Posterior cingulate gyrus (tissue), 11 donors: Measurements from ENCODE around the gene ADNP2.
"Not testable (repeated sequence)": the region's sequence is repeated elsewhere in the genome, so short reads cannot be mapped to it uniquely, and the experiment has no call there.

Source experiments
- DNase-seq, 10 donors: peaks; one replicate each; pipeline versions ENCODE4 v3.0.0 to v3.0.0-alpha.2; 2020 to 2021; ENCODE audit warnings: mixed read lengths in 3 of 10
- intact Hi-C: fragments of 100-400 bp; cut with DNase I; formaldehyde crosslinking; loops from one replicate; pipeline ENCODE4 v1.15.1; 2023

ADNP2 gene

DNA sequence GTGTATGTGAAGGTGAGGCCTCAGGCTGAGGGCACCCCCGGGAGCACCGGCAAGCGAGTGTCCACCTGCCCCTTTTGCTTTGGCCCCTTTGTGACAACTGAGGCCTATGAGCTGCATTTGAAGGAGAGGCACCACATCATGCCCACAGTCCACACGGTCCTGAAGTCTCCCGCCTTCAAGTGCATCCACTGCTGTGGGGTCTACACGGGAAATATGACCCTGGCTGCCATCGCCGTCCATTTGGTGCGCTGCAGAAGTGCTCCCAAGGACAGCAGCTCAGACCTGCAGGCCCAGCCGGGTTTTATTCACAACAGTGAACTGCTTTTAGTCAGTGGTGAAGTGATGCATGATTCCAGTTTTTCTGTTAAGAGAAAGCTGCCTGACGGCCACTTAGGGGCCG lies 28.9 kb downstream of the ADNP2 start:
- no peak for DNase-seq
- intact Hi-C loops = no loop called here

DNA sequence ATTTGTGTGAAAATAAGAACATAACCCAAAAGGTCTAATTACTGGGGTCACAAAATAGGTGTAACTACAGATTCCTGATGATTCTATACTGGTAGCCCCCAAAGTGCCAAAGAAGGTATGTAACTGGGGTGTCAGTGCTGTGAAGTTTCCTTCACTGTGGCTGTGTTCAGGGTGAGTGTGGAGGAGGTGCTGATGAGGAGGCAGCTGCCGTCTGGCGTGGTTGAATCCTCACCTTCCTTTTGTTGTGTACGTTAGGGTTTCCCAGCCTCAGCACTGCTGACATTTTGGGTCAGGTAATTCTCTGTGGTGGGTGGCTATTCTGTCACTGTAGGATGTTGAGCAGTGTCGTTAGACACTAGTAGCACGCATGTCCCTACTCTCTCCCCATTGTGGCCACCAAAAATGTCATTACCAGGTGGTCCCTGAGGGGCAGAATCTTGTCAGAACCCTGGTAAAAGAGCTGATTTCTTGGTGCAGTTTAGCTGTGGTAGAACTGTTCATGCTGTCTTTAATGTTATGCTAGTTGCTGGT lies 31.5 kb downstream of the ADNP2 start:
- intact Hi-C loops = no loop called here

DNA sequence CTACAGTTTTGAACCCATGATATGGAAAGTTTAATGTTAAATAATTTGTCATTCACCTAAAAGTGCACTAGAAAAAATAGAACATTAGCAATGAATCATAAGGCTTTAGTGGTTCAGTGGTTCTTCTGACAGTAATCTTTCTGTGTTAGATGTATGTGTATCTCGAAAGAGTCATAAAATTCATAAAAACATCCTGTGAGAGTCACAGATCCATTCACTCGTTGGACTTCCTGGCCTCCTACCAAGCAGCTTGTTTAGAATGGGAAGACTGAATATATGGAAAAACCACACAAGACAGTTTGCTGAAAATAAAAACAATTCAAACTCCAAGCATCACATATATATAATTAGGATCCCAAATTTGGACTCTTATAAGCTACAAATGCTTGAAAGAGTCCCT lies 34.8 kb downstream of the ADNP2 start:
- intact Hi-C loops = no loop called here
- DNase-seq = no peak

More for the DNA sequence above, 31.5 kb downstream of the ADNP2 start:
- DNase-seq = no peak

DNA sequence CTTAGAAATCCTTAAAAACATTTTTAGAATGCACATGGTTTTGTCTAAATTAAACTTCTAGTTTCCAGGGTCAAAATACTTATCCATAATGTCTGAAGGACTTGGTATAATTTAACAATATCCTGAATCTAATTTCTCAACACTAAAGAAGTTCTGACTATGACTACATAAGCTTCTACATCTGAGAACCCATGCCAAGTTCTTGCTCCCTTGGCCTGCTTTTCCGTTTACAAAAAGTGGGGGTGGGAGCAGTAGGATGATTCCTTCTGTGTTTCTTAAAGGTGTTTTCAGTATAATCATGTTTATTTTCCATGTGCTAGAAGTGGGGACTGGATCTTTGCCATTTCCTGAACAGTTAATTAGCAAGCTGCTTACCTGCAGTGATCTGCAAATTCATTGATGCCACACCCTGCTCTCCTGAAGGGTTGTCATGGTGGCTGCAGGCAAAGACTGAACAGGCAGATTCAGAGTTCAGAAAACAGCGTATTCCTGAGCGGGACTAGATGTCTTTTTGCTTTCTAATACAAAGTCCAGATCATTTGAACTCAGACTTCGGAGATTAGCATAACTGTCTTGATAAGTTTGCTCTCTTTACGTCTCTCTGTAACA lies 36.2 kb downstream of the ADNP2 start:
- DNase-seq = no peak
- intact Hi-C loops = no loop called here

DNA sequence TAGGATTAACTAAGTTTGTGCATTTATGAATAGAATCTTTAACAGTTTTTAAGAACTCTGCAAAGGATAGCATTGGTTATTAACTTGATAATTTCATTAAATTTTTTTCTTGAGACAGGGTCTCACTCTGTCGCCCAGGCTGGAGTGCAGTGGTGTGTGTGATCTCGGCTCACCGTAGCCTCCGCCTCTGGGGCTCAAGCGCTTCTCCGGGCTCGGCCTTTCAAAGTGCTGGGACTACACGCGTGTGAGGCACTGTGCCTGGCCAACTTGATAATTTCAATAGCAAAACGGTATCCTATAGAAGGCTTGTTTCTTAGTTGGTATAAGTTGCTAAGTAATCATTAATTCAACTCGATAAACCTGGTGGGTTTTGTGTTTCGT lies 38.0 kb downstream of the ADNP2 start:
- intact Hi-C loops = no loop called here
- no peak for DNase-seq

DNA sequence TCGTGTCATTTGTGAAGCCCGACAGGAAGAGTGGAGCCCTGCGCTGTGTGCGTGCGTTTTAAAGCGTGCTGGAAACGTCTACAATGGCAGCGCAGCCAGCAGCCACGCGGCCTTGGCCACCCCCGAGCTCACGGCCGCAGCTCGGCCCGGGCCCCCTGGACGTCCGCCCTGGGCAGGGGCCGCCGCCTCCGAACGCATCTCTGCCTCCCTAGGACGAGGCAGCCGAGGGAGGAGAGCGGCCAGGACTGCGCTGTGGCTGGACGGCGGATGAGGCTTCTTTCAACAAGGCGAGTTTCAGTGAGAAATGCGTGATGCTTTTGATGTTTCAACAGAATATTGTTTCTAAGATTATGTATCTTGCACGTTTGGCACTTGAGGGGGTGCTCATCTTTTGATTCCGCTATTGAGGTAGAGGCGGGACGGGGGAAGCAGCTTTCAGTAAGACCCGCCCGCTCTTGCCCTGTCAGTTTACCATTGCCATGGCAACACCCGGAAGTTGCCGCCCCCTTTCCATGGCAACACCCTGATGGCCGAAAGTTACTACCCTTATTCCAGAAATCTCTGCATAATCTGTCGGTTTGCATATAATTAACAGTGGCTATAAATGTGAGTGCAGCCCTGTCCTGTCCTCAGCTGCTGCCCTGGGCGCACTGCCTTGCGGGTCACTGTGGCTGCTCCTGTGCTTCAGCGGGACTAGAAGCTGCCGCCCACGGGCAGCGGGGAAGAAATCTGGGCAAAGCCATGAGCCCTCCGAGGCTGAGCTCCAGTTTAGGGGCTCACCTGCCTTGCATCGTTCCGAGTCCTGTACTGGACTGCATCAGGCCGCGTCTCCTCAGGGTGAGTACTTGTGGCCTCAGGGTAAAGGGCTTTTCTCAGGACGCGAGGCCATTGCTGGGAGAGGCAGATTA lies 38.6 kb downstream of the ADNP2 start:
- intact Hi-C loops = no loop called here
- DNase-seq = peak; percentile 82 to 98 (median 90)

DNA sequence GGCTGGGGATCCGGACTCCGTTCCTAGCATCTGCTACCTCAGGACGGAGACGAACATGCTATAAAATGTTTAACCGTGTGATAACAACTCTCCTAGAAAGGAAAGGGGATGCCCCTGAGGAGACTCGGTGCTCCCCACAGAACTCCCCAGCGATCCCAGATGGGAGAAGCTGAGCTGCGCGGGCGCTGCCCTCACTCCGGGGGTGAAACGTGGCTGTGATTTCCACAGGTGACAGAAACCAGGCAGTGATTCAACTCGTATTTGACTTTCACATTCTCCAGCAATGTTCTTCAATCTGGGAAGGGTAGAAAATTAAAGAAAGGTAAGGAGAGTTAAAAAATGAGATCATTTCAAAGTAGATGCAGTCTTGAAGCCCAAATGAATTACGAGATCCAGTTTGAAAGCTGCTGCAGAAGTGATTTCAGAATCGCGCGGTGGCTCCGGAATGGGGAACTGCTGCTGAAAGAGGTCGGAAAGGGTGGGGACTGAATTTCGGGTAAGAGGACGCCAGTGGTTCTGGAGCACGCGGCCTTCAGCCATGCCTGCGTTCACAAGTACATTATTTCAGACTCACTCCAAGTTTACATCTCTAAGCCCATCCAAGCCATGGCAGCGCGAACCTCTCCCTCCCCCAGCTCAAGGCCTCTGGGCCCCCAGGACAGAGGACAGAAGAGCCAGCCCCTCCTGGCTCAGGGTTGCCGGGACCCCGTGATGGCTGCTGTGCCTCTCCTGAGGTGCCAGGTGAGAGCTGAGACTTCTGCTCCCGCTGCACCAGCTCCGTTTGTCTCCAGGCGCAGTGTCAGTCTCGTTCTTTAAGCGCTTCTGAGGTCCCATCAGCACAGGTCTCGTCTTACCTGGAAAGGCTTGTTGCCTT lies 39.5 kb downstream of the ADNP2 start:
- DNase-seq = peak in 1 of 10 donors; percentile 57
- intact Hi-C loops = no loop called here

DNA sequence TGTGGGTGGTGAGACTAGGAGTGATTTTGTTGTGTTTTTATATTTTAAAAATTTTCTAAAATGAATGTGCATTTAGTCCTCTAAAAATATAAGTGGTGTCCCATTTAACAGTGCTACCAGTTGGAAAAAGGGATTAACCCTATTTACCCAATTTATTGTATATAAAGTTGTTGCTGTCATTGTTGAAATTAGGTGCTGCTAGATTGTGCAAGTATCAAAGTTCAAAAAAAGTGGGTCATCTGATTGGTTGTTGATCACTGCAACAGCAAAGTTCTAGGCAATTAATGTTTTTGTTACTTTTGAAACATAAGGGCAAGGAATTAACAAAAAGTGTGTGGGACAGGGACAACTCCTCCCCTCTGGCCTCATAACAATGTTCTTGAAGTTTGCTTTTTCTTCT lies 40.6 kb downstream of the ADNP2 start:
- DNase-seq = no peak
- intact Hi-C loops = no loop called here

DNA sequence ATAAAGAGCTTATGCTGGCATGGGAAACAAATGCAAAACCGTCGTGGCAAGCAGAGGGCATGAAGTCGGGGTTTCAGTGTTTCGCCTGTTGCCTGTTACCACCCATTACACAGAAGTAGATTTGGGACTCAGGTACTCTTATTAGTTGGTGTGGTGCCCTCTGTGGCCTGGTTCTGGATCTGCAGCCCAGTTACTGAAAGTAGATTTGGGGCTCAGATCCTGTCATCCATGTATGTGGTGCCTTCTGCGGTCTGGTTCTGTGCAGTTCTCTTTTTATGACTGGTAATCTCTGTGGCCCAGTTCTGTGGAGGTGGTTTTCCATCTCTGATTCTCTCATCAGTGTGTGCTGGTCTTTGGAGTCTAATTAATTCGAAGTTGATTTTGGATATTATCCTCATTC lies 45.2 kb downstream of the ADNP2 start:
- intact Hi-C loops = no loop called here
- DNase-seq = peak in 1 of 10 donors; percentile 60

DNA sequence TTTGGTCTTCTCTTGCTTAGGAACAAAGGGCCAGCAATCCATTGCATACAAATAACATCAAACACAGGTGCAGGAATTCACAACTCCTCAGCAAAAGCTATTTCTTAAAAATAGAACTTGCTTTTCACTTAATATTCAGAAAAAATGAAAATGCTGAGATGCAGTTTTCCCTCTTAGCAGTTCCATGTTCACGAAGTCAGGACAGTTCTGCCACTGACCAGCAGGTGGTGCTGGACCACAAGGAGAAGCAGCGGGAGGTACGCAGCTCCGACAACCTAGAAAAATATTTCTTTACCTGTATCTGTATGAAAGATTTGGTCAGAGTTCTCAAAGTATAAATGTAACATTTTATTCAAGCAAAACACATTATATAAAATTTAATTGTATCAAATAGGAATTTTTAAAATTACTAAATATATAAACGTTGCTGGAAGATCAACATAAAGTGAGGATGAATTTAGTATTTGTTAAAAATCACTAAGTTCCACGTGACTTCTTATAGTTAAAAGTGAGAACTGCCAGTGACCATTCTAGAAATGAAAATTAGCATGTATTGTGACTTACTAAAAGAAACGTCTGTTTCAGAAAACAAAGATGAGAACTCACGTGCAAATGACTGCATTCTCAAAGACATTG lies 48.8 kb downstream of the ADNP2 start:
- peak; percentile 72 to 97 (median 88) for DNase-seq
- intact Hi-C loops = no loop called here

DNA sequence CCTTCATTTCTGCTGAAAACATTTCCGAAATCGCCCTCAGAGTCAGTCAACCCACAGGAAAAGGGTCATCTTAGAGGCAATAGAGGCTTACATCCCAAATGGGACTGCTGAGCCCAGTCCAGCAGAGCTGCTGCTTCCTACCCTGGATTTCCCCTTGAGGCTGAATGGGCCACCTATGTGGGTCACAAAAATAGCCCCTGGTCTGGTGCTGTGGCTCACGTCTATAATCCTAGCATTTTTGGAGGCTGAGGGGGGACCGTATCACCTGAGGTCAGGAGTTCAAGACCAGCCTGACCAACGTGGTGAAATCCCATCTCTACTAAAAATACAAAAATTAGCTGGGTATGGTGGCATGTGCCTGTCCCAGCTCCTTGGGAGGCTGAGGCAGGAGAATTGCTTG lies 49.3 kb downstream of the ADNP2 start:
- DNase-seq = no peak
- intact Hi-C loops = no loop called here

DNA sequence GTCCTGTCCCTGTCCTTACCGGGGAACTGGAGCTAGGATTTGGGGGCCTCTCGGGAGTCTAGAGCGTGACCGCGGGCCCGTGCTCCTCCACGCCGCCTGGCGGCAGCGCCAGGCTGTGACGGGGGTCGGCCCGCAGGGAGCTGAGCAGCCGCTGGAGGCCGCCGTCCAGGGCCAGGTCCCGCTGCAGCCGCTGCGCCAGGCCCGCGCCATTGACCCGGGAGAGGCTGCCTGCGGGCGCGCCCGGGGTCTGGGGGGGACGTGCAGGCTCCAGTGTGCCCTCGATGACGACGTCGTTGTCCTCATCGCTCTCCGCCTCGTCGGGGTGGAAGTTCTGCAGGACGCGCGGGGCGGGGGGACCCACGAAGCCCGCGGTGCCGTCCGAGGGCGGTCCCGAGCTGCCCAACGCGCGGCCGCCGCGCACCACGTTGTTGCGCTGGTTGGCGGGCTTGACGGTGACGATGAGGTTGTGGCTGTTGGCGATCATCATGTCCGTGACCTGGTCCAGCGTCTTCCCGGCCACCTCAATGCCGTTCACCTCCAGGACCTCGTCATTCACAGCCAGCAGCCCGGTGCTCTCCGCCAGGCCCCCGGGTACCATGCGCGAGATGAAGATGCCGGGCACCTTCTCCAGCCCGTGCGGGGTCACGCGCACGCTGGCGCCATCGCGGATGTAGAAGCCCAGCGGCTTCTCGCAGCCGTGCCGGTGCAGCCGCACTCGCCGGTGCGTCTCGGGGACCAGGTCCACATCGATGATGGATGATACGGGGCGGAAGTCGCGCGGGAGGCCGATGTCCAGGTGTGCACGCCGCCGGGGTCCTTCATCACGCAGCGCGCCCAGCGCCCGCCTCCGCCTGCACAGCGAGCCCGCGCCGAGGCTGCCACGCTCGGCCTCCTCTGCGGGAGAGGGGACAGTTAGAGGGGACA lies 50.9 kb downstream of the ADNP2 start:
- DNase-seq = peak in 2 of 10 donors; percentile 61 to 92
- intact Hi-C loops = no loop called here

DNA sequence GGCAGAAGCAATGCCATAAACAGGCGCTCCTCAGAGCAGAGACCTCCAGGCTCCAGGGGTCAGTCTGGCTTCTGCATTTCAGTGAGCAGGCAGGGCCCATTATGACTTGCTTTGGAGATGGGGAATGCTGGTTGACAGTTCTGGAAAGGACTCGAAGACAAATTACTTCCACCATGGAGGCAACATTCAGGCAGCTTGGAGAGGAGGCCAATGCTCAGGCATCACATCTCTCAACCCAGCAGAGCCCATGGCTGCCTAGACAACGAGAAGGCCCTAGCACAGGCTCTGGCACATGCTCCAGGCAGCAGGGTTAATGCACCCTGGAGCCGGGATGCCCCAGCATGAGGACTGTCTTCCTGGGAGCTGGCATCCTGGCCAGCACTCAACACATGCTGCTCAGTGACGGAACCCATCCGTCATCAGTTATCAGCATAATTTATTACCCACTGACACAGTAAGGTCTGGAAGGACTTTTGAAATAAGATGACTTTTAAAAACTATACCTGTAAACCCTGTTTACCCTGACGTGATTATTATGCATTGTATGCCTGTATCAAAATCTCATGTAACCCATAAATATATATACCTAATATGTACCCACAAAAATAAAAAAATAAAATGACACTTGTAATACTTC lies 52.8 kb downstream of the ADNP2 start:
- no peak for DNase-seq

DNA sequence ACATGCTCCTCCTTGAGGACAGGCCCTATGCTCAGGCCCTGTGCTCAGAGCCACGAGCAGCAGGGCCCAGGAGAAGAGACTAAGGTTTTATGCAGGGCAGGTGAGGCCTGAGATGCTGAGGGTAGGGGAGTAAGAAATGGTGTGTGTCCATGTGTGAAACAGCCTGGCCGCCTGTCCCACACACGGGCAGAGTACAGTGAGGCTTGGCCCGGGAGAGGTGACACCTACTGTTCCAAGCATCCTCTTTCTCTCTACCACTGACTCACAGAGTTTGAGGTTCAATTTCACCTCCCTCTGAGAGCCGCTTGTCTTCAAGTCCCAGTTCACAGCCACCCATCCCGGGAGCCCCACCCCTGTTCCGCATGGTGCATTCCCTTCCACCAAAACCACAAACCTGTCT lies 54.1 kb downstream of the ADNP2 start:
- no peak for DNase-seq
- intact Hi-C loops = no loop called here

More for the DNA sequence above, 52.8 kb downstream of the ADNP2 start:
- intact Hi-C loops = no loop called here

DNA sequence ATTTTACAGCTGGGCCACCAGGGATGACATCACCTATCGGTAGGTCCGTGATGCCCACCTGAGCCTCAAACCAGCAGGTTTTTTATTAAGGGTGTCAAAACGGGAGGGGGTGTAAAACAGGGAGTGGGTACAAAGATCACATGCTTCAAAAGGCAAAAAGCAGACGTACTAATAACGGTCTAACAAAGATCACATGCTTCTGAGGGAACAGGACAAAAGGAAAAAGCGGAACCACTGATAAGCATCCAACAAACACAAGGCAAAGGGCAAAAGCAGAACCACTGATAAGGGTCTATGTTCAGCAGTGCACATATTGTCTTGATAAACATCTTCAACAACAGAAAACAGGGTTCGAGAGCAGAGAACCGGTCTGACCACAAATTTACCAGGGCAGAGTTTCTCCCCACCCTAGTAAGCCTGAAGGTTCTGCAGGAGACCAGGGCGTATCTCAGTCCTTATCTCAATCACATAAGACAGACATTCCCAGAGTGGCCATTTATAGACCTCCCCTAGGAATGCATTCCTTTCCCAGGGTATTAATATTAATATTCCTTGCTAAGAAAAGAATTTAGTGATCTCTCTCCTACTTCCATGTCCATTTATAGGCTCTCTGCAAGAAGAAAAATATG lies 55.8 kb downstream of the ADNP2 start:
- intact Hi-C loops, DNase-seq: not testable (repeated sequence)

DNA sequence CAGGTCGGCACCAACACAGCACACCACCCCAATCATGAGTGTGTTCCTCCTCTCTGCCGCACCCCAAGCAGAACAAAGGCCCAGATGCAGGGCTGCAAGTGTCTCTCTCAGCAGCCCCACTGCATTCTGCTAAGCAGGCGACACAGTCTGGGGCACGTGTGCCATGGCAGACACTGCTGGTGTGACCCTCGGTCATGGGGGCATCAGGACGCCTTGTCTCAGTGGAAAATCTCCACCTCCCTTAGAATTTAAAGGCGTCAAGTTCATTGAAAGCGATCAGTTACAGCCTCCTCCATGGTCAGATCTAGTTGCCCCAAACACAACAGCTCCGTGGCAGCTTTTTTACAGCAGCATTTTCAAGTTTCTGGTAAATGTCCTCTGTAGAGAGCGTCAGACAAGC lies 57.2 kb downstream of the ADNP2 start:
- intact Hi-C loops = no loop called here
- no peak for DNase-seq

DNA sequence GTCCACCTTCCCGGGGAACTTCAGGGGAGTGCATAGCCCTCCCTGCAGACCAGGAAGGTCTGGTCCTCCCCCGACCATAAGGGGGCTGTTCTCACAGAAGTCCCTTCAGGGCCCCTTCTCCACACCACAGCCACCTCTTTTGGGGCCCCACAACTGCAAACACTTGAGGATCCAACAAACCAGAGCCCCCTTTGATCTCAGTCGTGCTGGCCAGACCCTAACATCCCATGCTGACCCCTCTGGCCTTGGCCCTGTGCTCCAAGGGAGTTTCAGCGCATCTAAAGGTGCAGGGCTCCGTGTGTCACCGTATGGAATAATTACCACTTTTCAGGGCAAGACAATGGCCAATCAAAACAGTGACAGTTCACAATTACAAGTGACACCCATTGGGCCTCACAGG lies 57.7 kb downstream of the ADNP2 start:
- intact Hi-C loops = no loop called here
- DNase-seq = no peak

DNA sequence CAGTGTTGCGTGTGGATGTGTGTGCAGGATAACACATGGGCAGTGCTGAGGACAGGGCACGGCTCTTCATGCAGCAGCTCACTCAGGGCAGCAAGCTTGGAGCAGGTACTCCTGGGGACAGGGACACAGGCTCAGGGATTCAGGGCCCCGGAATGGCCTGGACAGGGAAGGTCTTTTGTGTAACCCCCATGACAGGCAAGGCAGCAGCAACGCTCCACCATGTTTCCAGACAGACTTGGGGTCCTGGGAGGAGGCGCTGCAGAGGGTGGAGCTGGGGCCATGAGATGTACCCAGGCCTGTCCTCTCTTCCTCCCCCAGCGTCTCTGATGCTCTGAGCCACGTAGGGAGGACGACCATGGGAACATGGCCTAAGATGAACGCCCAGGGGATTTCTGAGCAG lies 58.3 kb downstream of the ADNP2 start:
- DNase-seq = peak in 1 of 10 donors; percentile 63

More for the DNA sequence above, 58.3 kb downstream of the ADNP2 start:
- intact Hi-C loops = no loop called here
